ENCODE data around the gene CD300E. TPM values are rescaled to one million over a fixed set of nuclear protein-coding genes. Genes with fewer than 3 reads are reported as not detected.

CD300E gene
- total RNA-seq, 1 experiment from 2014 or later, result not detected

- Histone ChIP-seq H3K27ac (ENCODE audit: low read length) (no peak overlapping the region), H3K4me1 (ENCODE audit: low read length) (peaks cover 13% of the 10 kb centered on the region), H3K36me3 (ENCODE audit: insufficient read depth, low read length) (no peaks in the 10 kb centered on the region), H3K9ac (ENCODE audit: low read length) (no peak overlapping the region), H3K4me2 (ENCODE audit: low read depth, low read length, poor library complexity, severe bottlenecking) (no peak overlapping the region), H3K9me2 (replicated peaks; ENCODE audit: insufficient read depth, low read length) (no peaks in the 10 kb centered on the region), H3K9me3 (ENCODE audit: low read length) (no peaks in the 10 kb centered on the region), H3K79me2 (ENCODE audit: low read length) (no peaks in the 10 kb centered on the region), H3K4me3 (ENCODE audit: low read length) (no peak overlapping the region), H3K27me3 (ENCODE audit: low read length) (no peaks in the 10 kb centered on the region), H4K20me1 (ENCODE audit: insufficient read depth, low read depth, low read length) (no peaks in the 10 kb centered on the region; the same call in 1 of the 2 replicates), H2AFZ (ENCODE audit: low read length) (no peak overlapping the region)
- no peak for DNase-seq
These were observed 20.4 kb downstream of the CD300E start for GRCh38 chr17:74603037-74603635.

GRCh38 chr17:74601944-74602572, 21.5 kb downstream of the CD300E start:
- H3K79me2 ChIP-seq (ENCODE audit: low read length), result no peaks in the 10 kb centered on the region
- H3K27me3 ChIP-seq (ENCODE audit: low read length), result no peaks in the 10 kb centered on the region
- no peak overlapping the region for H3K4me2 ChIP-seq (ENCODE audit: low read depth, low read length, poor library complexity, severe bottlenecking)
- H3K36me3 ChIP-seq (ENCODE audit: insufficient read depth, low read length), result no peaks in the 10 kb centered on the region
- H3K27ac ChIP-seq (ENCODE audit: low read length), result no peak overlapping the region
- no peak overlapping the region for H3K4me3 ChIP-seq (ENCODE audit: low read length)
- H4K20me1 ChIP-seq (ENCODE audit: insufficient read depth, low read depth, low read length), result no peaks in the 10 kb centered on the region; the same call in 1 of the 2 replicates
- H3K9ac ChIP-seq (ENCODE audit: low read length), result no peak overlapping the region
- H3K9me2 ChIP-seq (replicated peaks; ENCODE audit: insufficient read depth, low read length), result no peaks in the 10 kb centered on the region
- peak; percentile 76 for DNase-seq
- H3K9me3 ChIP-seq (ENCODE audit: low read length), result no peaks in the 10 kb centered on the region
- H3K4me1 ChIP-seq (ENCODE audit: low read length), result peaks cover 13% of the 10 kb centered on the region
- H2AFZ ChIP-seq (ENCODE audit: low read length), result no peak overlapping the region

GRCh38 chr17:74599448-74599939, 24.0 kb downstream of the CD300E start:
- H2AFZ ChIP-seq (ENCODE audit: low read length), result no peak overlapping the region
- no peaks in the 10 kb centered on the region for H3K79me2 ChIP-seq (ENCODE audit: low read length)
- no peak overlapping the region for H3K9ac ChIP-seq (ENCODE audit: low read length)
- no peak overlapping the region for H3K27ac ChIP-seq (ENCODE audit: low read length)
- no peaks in the 10 kb centered on the region for H3K9me2 ChIP-seq (replicated peaks; ENCODE audit: insufficient read depth, low read length)
- H4K20me1 ChIP-seq (ENCODE audit: insufficient read depth, low read depth, low read length), result no peaks in the 10 kb centered on the region; the same call in 1 of the 2 replicates
- H3K4me1 ChIP-seq (ENCODE audit: low read length), result peaks cover 8% of the 10 kb centered on the region
- no peak overlapping the region for H3K4me2 ChIP-seq (ENCODE audit: low read depth, low read length, poor library complexity, severe bottlenecking)
- no peaks in the 10 kb centered on the region for H3K9me3 ChIP-seq (ENCODE audit: low read length)
- H3K27me3 ChIP-seq (ENCODE audit: low read length), result peaks cover 4% of the 10 kb centered on the region; the same call in 1 of the 2 replicates
- no peaks in the 10 kb centered on the region for H3K36me3 ChIP-seq (ENCODE audit: insufficient read depth, low read length)
- DNase-seq, result no peak
- H3K4me3 ChIP-seq (ENCODE audit: low read length), result no peak overlapping the region

- H4K20me1 ChIP-seq (ENCODE audit: insufficient read depth, low read depth, low read length), result no peaks in the 10 kb centered on the region; the same call in 1 of the 2 replicates
- H3K9me3 ChIP-seq (ENCODE audit: low read length), result no peaks in the 10 kb centered on the region
- H3K36me3 ChIP-seq (ENCODE audit: insufficient read depth, low read length), result no peaks in the 10 kb centered on the region
- H3K27me3 ChIP-seq (ENCODE audit: low read length), result peaks cover 4% of the 10 kb centered on the region; the same call in 1 of the 2 replicates
- no peak overlapping the region for H3K27ac ChIP-seq (ENCODE audit: low read length)
- no peak overlapping the region for H2AFZ ChIP-seq (ENCODE audit: low read length)
- H3K9me2 ChIP-seq (replicated peaks; ENCODE audit: insufficient read depth, low read length), result no peaks in the 10 kb centered on the region
- no peak overlapping the region for H3K9ac ChIP-seq (ENCODE audit: low read length)
- DNase-seq, result no peak
- H3K79me2 ChIP-seq (ENCODE audit: low read length), result no peaks in the 10 kb centered on the region
- peaks cover 3% of the 10 kb centered on the region for H3K4me1 ChIP-seq (ENCODE audit: low read length)
- no peak overlapping the region for H3K4me2 ChIP-seq (ENCODE audit: low read depth, low read length, poor library complexity, severe bottlenecking)
- no peak overlapping the region for H3K4me3 ChIP-seq (ENCODE audit: low read length)
These were observed 24.5 kb downstream of the CD300E start for GRCh38 chr17:74599023-74599399.

- Histone ChIP-seq H3K27me3 (ENCODE audit: low read length) (peaks cover 4% of the 10 kb centered on the region; the same call in 1 of the 2 replicates), H3K36me3 (ENCODE audit: insufficient read depth, low read length) (no peaks in the 10 kb centered on the region), H3K9me3 (ENCODE audit: low read length) (no peaks in the 10 kb centered on the region), H3K9me2 (replicated peaks; ENCODE audit: insufficient read depth, low read length) (no peaks in the 10 kb centered on the region), H2AFZ (ENCODE audit: low read length) (no peak overlapping the region), H3K27ac (ENCODE audit: low read length) (no peak overlapping the region), H3K4me3 (ENCODE audit: low read length) (no peak overlapping the region), H4K20me1 (ENCODE audit: insufficient read depth, low read depth, low read length) (no peaks in the 10 kb centered on the region), H3K4me1 (ENCODE audit: low read length) (no peaks in the 10 kb centered on the region; the same call in 1 of the 2 replicates), H3K79me2 (ENCODE audit: low read length) (no peaks in the 10 kb centered on the region), H3K9ac (ENCODE audit: low read length) (no peak overlapping the region), H3K4me2 (ENCODE audit: low read depth, low read length, poor library complexity, severe bottlenecking) (no peak overlapping the region)
- no peak for DNase-seq
These were observed 25.1 kb downstream of the CD300E start for GRCh38 chr17:74598346-74599022.

- no peaks in the 10 kb centered on the region; the same call in 1 of the 2 replicates for H3K4me1 ChIP-seq (ENCODE audit: low read length)
- H4K20me1 ChIP-seq (ENCODE audit: insufficient read depth, low read depth, low read length), result no peaks in the 10 kb centered on the region
- no peak overlapping the region for H3K9ac ChIP-seq (ENCODE audit: low read length)
- H3K36me3 ChIP-seq (ENCODE audit: insufficient read depth, low read length), result no peaks in the 10 kb centered on the region
- no peak overlapping the region for H3K4me2 ChIP-seq (ENCODE audit: low read depth, low read length, poor library complexity, severe bottlenecking)
- H3K27ac ChIP-seq (ENCODE audit: low read length), result no peak overlapping the region
- DNase-seq, result no peak
- H3K27me3 ChIP-seq (ENCODE audit: low read length), result peaks cover 4% of the 10 kb centered on the region; the same call in 1 of the 2 replicates
- H3K79me2 ChIP-seq (ENCODE audit: low read length), result no peaks in the 10 kb centered on the region
- H3K9me2 ChIP-seq (replicated peaks; ENCODE audit: insufficient read depth, low read length), result no peaks in the 10 kb centered on the region
- H2AFZ ChIP-seq (ENCODE audit: low read length), result no peak overlapping the region
- H3K4me3 ChIP-seq (ENCODE audit: low read length), result no peak overlapping the region
- no peaks in the 10 kb centered on the region for H3K9me3 ChIP-seq (ENCODE audit: low read length)
These were observed 26.3 kb downstream of the CD300E start for GRCh38 chr17:74597069-74597790.

GRCh38 chr17:74595037-74595750, 28.3 kb downstream of the CD300E start:
- H3K27me3 ChIP-seq (ENCODE audit: low read length), result peaks cover 7% of the 10 kb centered on the region; the same call in 1 of the 2 replicates
- H2AFZ ChIP-seq (ENCODE audit: low read length), result no peak overlapping the region
- no peaks in the 10 kb centered on the region for H3K79me2 ChIP-seq (ENCODE audit: low read length)
- no peaks in the 10 kb centered on the region for H3K9me2 ChIP-seq (replicated peaks; ENCODE audit: insufficient read depth, low read length)
- no peak overlapping the region for H3K4me3 ChIP-seq (ENCODE audit: low read length)
- no peaks in the 10 kb centered on the region for H4K20me1 ChIP-seq (ENCODE audit: insufficient read depth, low read depth, low read length)
- no peaks in the 10 kb centered on the region for H3K36me3 ChIP-seq (ENCODE audit: insufficient read depth, low read length)
- H3K27ac ChIP-seq (ENCODE audit: low read length), result no peak overlapping the region
- no peak overlapping the region for H3K4me2 ChIP-seq (ENCODE audit: low read depth, low read length, poor library complexity, severe bottlenecking)
- no peaks in the 10 kb centered on the region; the same call in 1 of the 2 replicates for H3K4me1 ChIP-seq (ENCODE audit: low read length)
- no peaks in the 10 kb centered on the region for H3K9me3 ChIP-seq (ENCODE audit: low read length)
- no peak overlapping the region for H3K9ac ChIP-seq (ENCODE audit: low read length)
- DNase-seq, result no peak
